Measurements from ENCODE around the gene ITGB2. TPM values are rescaled to one million over a fixed set of nuclear protein-coding genes. Genes with fewer than 3 reads are reported as not detected.

The ITGB2 gene
- total RNA-seq, 1 experiment from 2014 or later = 1.5 TPM

DNA sequence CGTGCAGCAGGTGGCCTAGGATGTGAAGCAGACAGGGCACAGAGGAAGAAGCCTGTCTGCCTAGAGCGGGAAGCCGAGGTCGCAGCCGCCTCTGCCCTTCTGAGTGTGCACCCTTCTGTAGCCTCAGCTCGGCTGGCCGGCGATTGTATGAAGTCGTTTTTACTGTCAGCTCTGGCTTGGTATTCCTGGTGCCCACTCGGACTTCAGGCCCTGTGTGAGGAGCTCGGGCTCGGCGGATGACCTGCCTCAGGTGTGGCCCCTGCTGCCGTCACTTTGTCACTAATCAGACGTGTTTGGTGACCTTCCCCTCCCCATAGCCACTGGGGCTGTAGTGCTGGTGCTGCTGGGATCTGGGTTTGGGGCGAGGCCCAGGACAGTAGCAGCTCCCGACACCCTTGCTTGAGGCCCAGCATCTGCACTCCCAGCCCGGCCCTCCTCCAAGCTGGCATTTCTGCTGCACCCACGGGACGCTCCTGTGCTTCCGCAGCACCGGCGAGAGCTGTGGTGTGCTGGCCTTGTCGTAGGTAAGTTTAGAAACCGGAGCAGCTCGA lies 37.3 kb upstream of the ITGB2 start (continued):
- no peak for TF ChIP-seq JUND (IDR thresholded peaks at IDR 0.05)
- no peak for TF ChIP-seq ZNF274 (IDR thresholded peaks at IDR 0.05; ENCODE audit: low read depth, low read length)
- no peak for TF ChIP-seq SP1 (IDR thresholded peaks at IDR 0.05; ENCODE audit: low read depth)
- TF ChIP-seq EZH2 (IDR thresholded peaks at IDR 0.05) = no peak
- no peak for TF ChIP-seq SIN3A (IDR thresholded peaks at IDR 0.05; ENCODE audit: low read depth)
- no peak for TF ChIP-seq ZFX (IDR thresholded peaks at IDR 0.05)

DNA sequence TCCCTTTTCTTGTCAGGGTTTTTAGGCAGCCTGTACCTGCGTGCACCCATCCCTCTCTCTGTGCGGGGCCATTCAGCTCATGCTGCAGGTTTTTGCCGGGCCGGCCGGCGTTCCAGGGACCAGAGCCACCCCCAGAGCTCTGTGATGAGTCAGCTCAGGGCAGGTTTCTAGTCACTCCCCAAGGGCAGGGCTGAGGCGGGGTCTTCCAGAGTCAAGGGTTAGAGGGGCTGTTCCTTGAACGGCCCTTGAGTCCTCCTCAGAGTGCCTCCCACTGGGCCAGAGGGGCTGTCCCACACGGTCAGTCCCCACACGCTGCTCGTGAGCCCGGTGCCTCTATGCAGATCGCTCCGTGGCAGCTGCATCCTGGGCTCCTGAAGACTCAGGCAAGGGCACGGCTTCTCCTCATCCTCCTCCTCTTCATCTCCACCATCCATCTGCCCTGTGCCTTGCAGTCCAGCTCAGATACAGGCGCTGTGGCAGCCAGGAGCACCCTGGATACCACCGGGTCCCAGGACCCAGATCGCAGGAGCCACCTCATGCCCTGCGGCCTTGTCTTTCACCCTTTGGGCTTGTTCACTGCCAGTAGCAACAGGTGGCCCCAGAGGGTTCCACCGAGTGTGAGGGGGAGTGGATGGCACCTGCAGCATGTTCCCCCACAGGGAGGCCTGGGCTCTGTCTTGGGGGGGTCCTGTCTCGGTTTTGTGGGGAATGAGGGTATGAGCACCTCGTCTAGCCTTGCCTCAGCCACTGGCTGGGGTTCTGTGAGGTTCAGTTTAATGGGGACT lies 36.5 kb upstream of the ITGB2 start:
- CTCF ChIA-PET = interaction anchor here (1.1 kb wide), 1 partner anchor 9 kb away, joined by 3 read pairs; no protein-coding TSS in a partner anchor
- RAD21 ChIA-PET (ENCODE audit: low non-redundant PET in 1 of 2, low total read pairs in 2 of 2, uncharacterized antibody in 2 of 2, unreplicated experiment in 2 of 2) = no interaction called here
- no peak overlapping the region for H2AFZ ChIP-seq (ENCODE audit: low read depth, low read length, poor library complexity, severe bottlenecking)
- no TSS peak for BruUV-seq (replicated peaks)
- no peaks in the 10 kb centered on the region for H3K4me1 ChIP-seq (ENCODE audit: control insufficient read depth in 1 of 2, insufficient read depth in 2 of 2, low read length in 2 of 2)
- peaks cover 9 to 34% of the 10 kb centered on the region in 2 experiments; a peak in 3 of 4 replicates for H3K36me3 ChIP-seq (ENCODE audit: control insufficient read depth in 1 of 2, insufficient read depth in 2 of 2, low read length in 2 of 2)
- TF ChIP-seq, protein P1, sequence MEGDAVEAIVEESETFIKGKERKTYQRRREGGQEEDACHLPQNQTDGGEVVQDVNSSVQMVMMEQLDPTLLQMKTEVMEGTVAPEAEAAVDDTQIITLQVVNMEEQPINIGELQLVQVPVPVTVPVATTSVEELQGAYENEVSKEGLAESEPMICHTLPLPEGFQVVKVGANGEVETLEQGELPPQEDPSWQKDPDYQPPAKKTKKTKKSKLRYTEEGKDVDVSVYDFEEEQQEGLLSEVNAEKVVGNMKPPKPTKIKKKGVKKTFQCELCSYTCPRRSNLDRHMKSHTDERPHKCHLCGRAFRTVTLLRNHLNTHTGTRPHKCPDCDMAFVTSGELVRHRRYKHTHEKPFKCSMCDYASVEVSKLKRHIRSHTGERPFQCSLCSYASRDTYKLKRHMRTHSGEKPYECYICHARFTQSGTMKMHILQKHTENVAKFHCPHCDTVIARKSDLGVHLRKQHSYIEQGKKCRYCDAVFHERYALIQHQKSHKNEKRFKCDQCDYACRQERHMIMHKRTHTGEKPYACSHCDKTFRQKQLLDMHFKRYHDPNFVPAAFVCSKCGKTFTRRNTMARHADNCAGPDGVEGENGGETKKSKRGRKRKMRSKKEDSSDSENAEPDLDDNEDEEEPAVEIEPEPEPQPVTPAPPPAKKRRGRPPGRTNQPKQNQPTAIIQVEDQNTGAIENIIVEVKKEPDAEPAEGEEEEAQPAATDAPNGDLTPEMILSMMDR (IDR thresholded peaks at IDR 0.05 in 2 of 3, conservative IDR thresholded peaks at IDR 0.05 in 1 of 3; ENCODE audit: borderline replicate concordance in 1 of 3, insufficient read depth in 1 of 3, low read depth in 2 of 3, low read length in 2 of 3) = no peak
- TF ChIP-seq, protein P2, sequence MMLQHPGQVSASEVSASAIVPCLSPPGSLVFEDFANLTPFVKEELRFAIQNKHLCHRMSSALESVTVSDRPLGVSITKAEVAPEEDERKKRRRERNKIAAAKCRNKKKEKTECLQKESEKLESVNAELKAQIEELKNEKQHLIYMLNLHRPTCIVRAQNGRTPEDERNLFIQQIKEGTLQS (IDR thresholded peaks at IDR 0.05) = no peak
- TF ChIP-seq EZH2phosphoT487 (IDR thresholded peaks at IDR 0.05; ENCODE audit: borderline replicate concordance) (no peak), SIN3A (IDR thresholded peaks at IDR 0.05; ENCODE audit: low read depth) (no peak), EZH2 (IDR thresholded peaks at IDR 0.05) (no peak), POLR2A (IDR thresholded peaks at IDR 0.05; ENCODE audit: borderline replicate concordance, extremely low read depth, insufficient read depth, insufficient read length) (no peak), CBX3 (IDR thresholded peaks at IDR 0.05; ENCODE audit: low read depth) (no peak), ELF1 (IDR thresholded peaks at IDR 0.05; ENCODE audit: borderline replicate concordance, low read depth) (no peak), YY1 (IDR thresholded peaks at IDR 0.05; ENCODE audit: extremely low read depth, insufficient replicate concordance, low read depth, low read length) (no peak), RAD21 (IDR thresholded peaks at IDR 0.05; ENCODE audit: low read depth) (no peak), ZFX (IDR thresholded peaks at IDR 0.05) (no peak), SRF (IDR thresholded peaks at IDR 0.05; ENCODE audit: low read depth) (no peak)
- TF ChIP-seq, protein P3, sequence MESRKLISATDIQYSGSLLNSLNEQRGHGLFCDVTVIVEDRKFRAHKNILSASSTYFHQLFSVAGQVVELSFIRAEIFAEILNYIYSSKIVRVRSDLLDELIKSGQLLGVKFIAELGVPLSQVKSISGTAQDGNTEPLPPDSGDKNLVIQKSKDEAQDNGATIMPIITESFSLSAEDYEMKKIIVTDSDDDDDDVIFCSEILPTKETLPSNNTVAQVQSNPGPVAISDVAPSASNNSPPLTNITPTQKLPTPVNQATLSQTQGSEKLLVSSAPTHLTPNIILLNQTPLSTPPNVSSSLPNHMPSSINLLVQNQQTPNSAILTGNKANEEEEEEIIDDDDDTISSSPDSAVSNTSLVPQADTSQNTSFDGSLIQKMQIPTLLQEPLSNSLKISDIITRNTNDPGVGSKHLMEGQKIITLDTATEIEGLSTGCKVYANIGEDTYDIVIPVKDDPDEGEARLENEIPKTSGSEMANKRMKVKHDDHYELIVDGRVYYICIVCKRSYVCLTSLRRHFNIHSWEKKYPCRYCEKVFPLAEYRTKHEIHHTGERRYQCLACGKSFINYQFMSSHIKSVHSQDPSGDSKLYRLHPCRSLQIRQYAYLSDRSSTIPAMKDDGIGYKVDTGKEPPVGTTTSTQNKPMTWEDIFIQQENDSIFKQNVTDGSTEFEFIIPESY (IDR thresholded peaks at IDR 0.05; ENCODE audit: extremely low read depth, insufficient replicate concordance, low read length) = no peak
- TF ChIP-seq, protein P4, sequence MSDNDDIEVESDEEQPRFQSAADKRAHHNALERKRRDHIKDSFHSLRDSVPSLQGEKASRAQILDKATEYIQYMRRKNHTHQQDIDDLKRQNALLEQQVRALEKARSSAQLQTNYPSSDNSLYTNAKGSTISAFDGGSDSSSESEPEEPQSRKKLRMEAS (IDR thresholded peaks at IDR 0.05) = no peak
- H3K4me2 ChIP-seq (ENCODE audit: low read length) = no peak overlapping the region
- POLR2A ChIA-PET = no interaction called here
- intact Hi-C loops (cut with micrococcal nuclease) = no loop called here
- ATAC-seq (no peak), DNase-seq (ENCODE audit: low read depth, low spot score) (no peak)
- H3K9me2 ChIP-seq (ENCODE audit: insufficient read depth) = no peaks in the 10 kb centered on the region
- peaks cover 86% of the 10 kb centered on the region for H3K79me2 ChIP-seq (ENCODE audit: insufficient read depth, low read length)
- no peaks in the 10 kb centered on the region for H3K27me3 ChIP-seq (ENCODE audit: insufficient read depth, low read length)
- H4K20me1 ChIP-seq (ENCODE audit: insufficient read depth) = no peaks in the 10 kb centered on the region
- H3K4me3 ChIP-seq (replicated peaks in 1 of 2; ENCODE audit: low read depth in 1 of 2, low read length in 2 of 2) = no peak overlapping the region
- no peaks in the 10 kb centered on the region for H3K9me3 ChIP-seq (ENCODE audit: control insufficient read depth in 1 of 2, insufficient read depth in 1 of 2, low read depth in 1 of 2, low read length in 2 of 2)
- no peak overlapping the region for H3K9ac ChIP-seq (ENCODE audit: low read length)
- H3K27ac ChIP-seq (ENCODE audit: low read depth, low read length) = no peak overlapping the region
